ENCODE measurements around the gene MT1E. TPM values are rescaled to one million over a fixed set of nuclear protein-coding genes. Genes with fewer than 3 reads are reported as not detected.

Gene MT1E
- total and polyA plus RNA-seq, 2 of the 13 experiments (the other 11 are each of a cell fraction or from before 2014, with no cell fraction given): 110 to 1,072 TPM

DNA sequence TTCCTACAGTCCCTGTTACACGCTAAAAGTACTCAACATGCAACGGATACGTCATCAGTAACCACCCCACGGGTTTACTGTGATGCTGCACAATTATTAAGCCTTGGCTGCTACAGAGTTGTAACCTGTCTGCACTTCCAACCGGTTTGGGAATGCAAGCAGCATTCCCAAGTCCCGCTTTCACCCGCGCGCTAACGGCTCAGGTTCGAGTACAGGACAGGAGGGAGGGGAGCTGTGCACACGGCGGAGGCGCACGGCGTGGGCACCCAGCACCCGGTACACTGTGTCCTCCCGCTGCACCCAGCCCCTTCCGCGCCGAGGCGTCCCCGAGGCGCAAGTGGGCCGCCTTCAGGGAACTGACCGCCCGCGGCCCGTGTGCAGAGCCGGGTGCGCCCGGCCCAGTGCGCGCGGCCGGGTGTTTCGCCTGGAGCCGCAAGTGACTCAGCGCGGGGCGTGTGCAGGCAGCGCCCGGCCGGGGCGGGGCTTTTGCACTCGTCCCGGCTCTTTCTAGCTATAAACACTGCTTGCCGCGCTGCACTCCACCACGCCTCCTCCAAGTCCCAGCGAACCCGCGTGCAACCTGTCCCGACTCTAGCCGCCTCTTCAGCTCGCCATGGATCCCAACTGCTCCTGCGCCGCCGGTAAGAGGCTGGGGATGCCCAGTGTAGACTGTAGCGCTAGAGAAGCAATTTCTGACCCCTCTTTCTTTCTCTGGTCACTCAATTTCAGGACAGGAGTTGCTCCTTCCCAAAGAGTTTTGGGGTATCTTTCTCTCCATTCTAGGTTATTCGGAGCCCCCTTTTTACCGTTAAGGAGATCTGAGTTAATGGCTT lies 17.3 kb upstream of the MT1E start, which contains the start of gene MT2A (continued):
- TF ChIP-seq RNF219 (CRISPR knock-in tag; IDR thresholded peaks at IDR 0.05): no peak
- TF ChIP-seq, protein P1, sequence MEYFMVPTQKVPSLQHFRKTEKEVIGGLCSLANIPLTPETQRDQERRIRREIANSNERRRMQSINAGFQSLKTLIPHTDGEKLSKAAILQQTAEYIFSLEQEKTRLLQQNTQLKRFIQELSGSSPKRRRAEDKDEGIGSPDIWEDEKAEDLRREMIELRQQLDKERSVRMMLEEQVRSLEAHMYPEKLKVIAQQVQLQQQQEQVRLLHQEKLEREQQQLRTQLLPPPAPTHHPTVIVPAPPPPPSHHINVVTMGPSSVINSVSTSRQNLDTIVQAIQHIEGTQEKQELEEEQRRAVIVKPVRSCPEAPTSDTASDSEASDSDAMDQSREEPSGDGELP (IDR thresholded peaks at IDR 0.05; ENCODE audit: borderline replicate concordance, low read depth): peak; percentile 39; the same call in 1 of the 2 replicates
- no peak for TF ChIP-seq KLF15 (CRISPR knock-in tag; IDR thresholded peaks at IDR 0.05; ENCODE audit: borderline replicate concordance)
- TF ChIP-seq POLR2G (IDR thresholded peaks at IDR 0.05; ENCODE audit: low read depth, low read length): peak; percentile 93
- no peak for TF ChIP-seq CCAR2 (optimal IDR thresholded peaks at IDR 0.05; ENCODE audit: low read depth, low read length)
- TF ChIP-seq ZFX (CRISPR knock-in tag; IDR thresholded peaks at IDR 0.05; ENCODE audit: low read depth): peak; percentile 80; the same call in 1 of the 2 replicates
- TF ChIP-seq, protein P2, sequence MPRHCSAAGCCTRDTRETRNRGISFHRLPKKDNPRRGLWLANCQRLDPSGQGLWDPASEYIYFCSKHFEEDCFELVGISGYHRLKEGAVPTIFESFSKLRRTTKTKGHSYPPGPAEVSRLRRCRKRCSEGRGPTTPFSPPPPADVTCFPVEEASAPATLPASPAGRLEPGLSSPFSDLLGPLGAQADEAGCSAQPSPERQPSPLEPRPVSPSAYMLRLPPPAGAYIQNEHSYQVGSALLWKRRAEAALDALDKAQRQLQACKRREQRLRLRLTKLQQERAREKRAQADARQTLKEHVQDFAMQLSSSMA (CRISPR knock-in tag; IDR thresholded peaks at IDR 0.05): no peak
- TF ChIP-seq, protein P3, sequence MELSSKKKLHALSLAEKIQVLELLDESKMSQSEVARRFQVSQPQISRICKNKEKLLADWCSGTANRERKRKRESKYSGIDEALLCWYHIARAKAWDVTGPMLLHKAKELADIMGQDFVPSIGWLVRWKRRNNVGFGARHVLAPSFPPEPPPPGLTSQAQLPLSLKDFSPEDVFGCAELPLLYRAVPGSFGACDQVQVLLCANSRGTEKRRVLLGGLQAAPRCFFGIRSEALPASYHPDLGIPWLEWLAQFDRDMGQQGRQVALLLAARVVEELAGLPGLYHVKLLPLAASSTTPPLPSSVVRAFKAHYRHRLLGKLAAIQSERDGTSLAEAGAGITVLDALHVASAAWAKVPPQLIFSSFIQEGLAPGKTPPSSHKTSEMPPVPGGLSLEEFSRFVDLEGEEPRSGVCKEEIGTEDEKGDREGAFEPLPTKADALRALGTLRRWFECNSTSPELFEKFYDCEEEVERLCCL (CRISPR knock-in tag; IDR thresholded peaks at IDR 0.05; ENCODE audit: borderline replicate concordance): no peak
- TF ChIP-seq, protein P4, sequence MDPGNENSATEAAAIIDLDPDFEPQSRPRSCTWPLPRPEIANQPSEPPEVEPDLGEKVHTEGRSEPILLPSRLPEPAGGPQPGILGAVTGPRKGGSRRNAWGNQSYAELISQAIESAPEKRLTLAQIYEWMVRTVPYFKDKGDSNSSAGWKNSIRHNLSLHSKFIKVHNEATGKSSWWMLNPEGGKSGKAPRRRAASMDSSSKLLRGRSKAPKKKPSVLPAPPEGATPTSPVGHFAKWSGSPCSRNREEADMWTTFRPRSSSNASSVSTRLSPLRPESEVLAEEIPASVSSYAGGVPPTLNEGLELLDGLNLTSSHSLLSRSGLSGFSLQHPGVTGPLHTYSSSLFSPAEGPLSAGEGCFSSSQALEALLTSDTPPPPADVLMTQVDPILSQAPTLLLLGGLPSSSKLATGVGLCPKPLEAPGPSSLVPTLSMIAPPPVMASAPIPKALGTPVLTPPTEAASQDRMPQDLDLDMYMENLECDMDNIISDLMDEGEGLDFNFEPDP (CRISPR knock-in tag; conservative IDR thresholded peaks at IDR 0.05): 0 out of 2 replicates have a peak, but pooled peaks have one; percentile 66
- no peak for TF ChIP-seq CENPX (CRISPR knock-in tag; IDR thresholded peaks at IDR 0.05)
- peak; percentile 21 for TF ChIP-seq HNRNPH1 (optimal IDR thresholded peaks at IDR 0.05; ENCODE audit: low read depth, low read length)
- TF ChIP-seq RBAK (CRISPR knock-in tag; IDR thresholded peaks at IDR 0.05): no peak
- no peak for TF ChIP-seq ZSCAN30 (CRISPR knock-in tag; IDR thresholded peaks at IDR 0.05)
- TF ChIP-seq RFXANK (CRISPR knock-in tag; IDR thresholded peaks at IDR 0.05): peak; percentile 82
- TF ChIP-seq NR3C1 (CRISPR knock-in tag; IDR thresholded peaks at IDR 0.05): 0 out of 2 replicates have a peak, but pooled peaks have one; percentile 69
- peak; percentile 38 for TF ChIP-seq TARDBP (CRISPR knock-in tag; IDR thresholded peaks at IDR 0.05)
- TF ChIP-seq NFYC (CRISPR knock-in tag; IDR thresholded peaks at IDR 0.05): no peak; the same call in 1 of the 2 replicates
- 0 out of 2 replicates have a peak, but pooled peaks have one; percentile 31 for TF ChIP-seq ZNF674 (CRISPR knock-in tag; IDR thresholded peaks at IDR 0.05; ENCODE audit: low read depth)
- TF ChIP-seq ZHX1 (CRISPR knock-in tag; IDR thresholded peaks at IDR 0.05; ENCODE audit: low read depth): peak; percentile 44

All from HepG2 (cell line).